OCI-LY7 (cell line): ENCODE results near the gene PARP14. TPM values are rescaled to one million over a fixed set of nuclear protein-coding genes. Genes with fewer than 3 reads are reported as not detected.
"Not testable (repeated sequence)": the region's sequence is repeated elsewhere in the genome, so short reads cannot be mapped to it uniquely, and the experiment has no call there.

Source experiments
- BruUV-seq: library from RNA; stranded (reverse); fragments of 400-500 nt; replicated peaks from 2 replicates; lab custom pipeline; 2021; lab: Mats Ljungman, UMichigan
- CTCF ChIA-PET: fragments of 300-600 bp; sonication (Branson Sonifier 250); formaldehyde crosslinking; loops from one replicate; lab custom pipeline; 2022; ENCODE audit warnings: antibody characterized with exemption; ENCODE audit not compliant: unreplicated experiment; lab: Charles Lee
- POLR2A ChIA-PET: fragments of 300-600 bp; sonication (Branson Sonifier 250); formaldehyde crosslinking; loops from one replicate; lab custom pipeline; 2022; ENCODE audit warnings: antibody characterized with exemption; lab: Charles Lee
- DNase-seq: peaks from one replicate; pipeline ENCODE4 v3.0.0-alpha.2; 2015; ENCODE audit warnings: low spot score
- H2AFZ ChIP-seq: fragments of 200-600 bp; sonication (generic), shearing (Covaris generic); 2 replicates; pipeline ENCODE4 v1.6.1; 2014; ENCODE audit warnings: mild to moderate bottlenecking, antibody characterized with exemption, low read length, moderate library complexity
- H3K27ac ChIP-seq: fragments of 200-600 bp; sonication (generic); 2 replicates; pipeline ENCODE4 v1.5.1; 2014; ENCODE audit warnings: mixed run types, low read depth, mild to moderate bottlenecking, moderate library complexity, low read length, inconsistent platforms; ENCODE audit not compliant: poor library complexity, severe bottlenecking
- H3K36me3 ChIP-seq: fragments of 200-600 bp; sonication (generic); 2 replicates; pipeline ENCODE4 v1.6.1; 2014; ENCODE audit warnings: mild to moderate bottlenecking, antibody characterized with exemption, low read length, moderate library complexity, mixed read lengths; ENCODE audit not compliant: insufficient read depth
- H3K4me1 ChIP-seq: fragments of 200-600 bp; sonication (generic); 2 replicates; pipeline ENCODE4 v1.5.1; 2014; ENCODE audit warnings: mild to moderate bottlenecking, low read length; ENCODE audit not compliant: insufficient read depth, poor library complexity, severe bottlenecking
- H3K4me2 ChIP-seq: fragments of 200-600 bp; sonication (generic); 2 replicates; pipeline ENCODE4 v1.6.1; 2014; ENCODE audit warnings: mild to moderate bottlenecking, low read length
- H3K4me3 ChIP-seq: fragments of 200-600 bp; sonication (generic); 2 replicates; pipeline ENCODE4 v1.5.1; 2014; ENCODE audit warnings: mild to moderate bottlenecking, low read depth, low read length; ENCODE audit not compliant: poor library complexity, severe bottlenecking
- H3K79me2 ChIP-seq: fragments of 200-600 bp; sonication (generic); 2 replicates; pipeline ENCODE4 v1.6.1; 2016; ENCODE audit warnings: low read depth, mild to moderate bottlenecking, low read length, moderate library complexity, mixed read lengths; ENCODE audit not compliant: insufficient read depth
- H3K9me2 ChIP-seq: fragments of 200-600 bp; sonication (generic); 2 replicates; pipeline ENCODE4 v1.6.1; 2016; ENCODE audit warnings: mild to moderate bottlenecking, low read length, mixed read lengths; ENCODE audit not compliant: insufficient read depth
- H3K9me3 ChIP-seq: fragments of 200-600 bp; sonication (generic); 2 replicates; pipeline ENCODE4 v1.6.1; 2014; ENCODE audit warnings: mild to moderate bottlenecking, mixed run types, low read length, mixed read lengths
- H4K20me1 ChIP-seq: fragments of 200-600 bp; sonication (generic); 2 replicates; pipeline ENCODE4 v1.6.1; 2014; ENCODE audit warnings: mild to moderate bottlenecking, antibody characterized with exemption, low read length, moderate library complexity, mixed read lengths; ENCODE audit not compliant: insufficient read depth
- EZH2phosphoT487 ChIP-seq: fragments of 200-600 bp; sonication (generic); IDR thresholded peaks from 2 replicates; pipeline ENCODE4 v1.6.1; 2018; ENCODE audit warnings: low read depth, borderline replicate concordance, mild to moderate bottlenecking, mixed run types, antibody characterized with exemption, low read length, moderate library complexity, mixed read lengths
- intact Hi-C: fragments of 100-400 bp; cut with micrococcal nuclease; formaldehyde crosslinking; loops from one replicate; pipeline ENCODE4 v1.10.0; 2022; ENCODE audit not compliant: unreplicated experiment
- total RNA-seq, 2 experiments: library from RNA; depleted of rRNA in 1 of 2; stranded (reverse); fragments of >200 nt in 1 of 2; shearing (Covaris generic) in 1 of 2; gene quantifications; 2 replicates each; pipeline ENCODE4 v1.2.3, GENCODE V29; 2014 to 2022
- TF ChIP-seq, protein P1 (sequence below): fragments of 200-600 bp; sonication (generic); conservative IDR thresholded peaks from 2 replicates; pipeline ENCODE4 v1.5.1; 2014; ENCODE audit warnings: mild to moderate bottlenecking, antibody characterized with exemption, low read length, moderate library complexity, mixed read lengths

Gene PARP14
- total RNA-seq, 2 experiments from 2014 or later: 5.6 to 12.4 TPM

DNA sequence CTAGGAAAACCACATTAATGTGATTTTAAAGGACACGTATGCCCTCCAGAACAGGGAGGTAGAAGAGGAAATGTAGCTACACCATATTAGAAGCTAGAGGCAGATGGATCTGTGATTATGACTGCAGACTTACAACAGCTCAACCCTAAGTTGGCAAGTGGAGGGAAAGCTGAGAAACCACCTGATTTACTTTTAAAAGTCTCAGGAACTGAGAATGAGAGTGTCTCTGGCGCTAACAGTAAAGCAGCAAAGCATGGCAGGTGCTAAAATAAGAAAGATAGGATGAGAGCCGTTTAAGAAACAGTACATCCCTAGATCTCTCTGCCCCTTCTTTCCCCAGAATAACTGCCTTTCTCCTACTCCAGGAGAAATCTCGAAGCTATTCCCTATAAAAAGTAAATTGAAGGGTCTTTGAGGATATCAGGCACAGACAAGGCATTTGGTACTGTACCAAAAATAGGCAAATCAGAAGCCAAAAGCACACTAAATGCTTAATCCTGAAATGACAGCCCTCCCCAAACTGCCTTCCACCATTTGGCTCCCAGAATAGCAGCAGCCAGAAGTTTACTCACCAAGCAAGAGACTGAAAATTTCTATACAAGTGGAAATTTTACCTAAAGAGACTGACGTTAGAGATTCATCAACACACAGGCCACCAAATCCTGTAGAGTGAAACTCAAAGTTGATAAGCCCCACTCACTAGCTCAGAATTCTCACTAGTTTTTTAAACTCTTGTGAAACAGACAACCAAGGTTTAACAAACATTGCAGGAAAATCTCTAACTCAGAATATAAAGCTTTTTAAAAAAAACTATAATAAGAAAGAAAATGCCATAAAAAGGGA is 34.3 kb upstream of the PARP14 start:
- Histone ChIP-seq H3K27ac (peak overlapping the region; percentile 26), H3K79me2 (no peaks in the 10 kb centered on the region), H3K9me2 (no peaks in the 10 kb centered on the region), H3K4me2 (peak overlapping the region; percentile 54), H4K20me1 (no peaks in the 10 kb centered on the region), H3K4me1 (peaks cover 14% of the 10 kb centered on the region), H2AFZ (peak overlapping the region; percentile 85), H3K36me3 (no peaks in the 10 kb centered on the region), H3K9me3 (no peaks in the 10 kb centered on the region), H3K4me3 (peak overlapping the region; percentile 51)
- ChIA-PET CTCF (no interaction called here), POLR2A (interaction anchor here (0.6 to 1.3 kb wide), 4 partner anchors 20 to 778 kb away, joined by 3 to 4 read pairs (median 3); no protein-coding TSS in a partner anchor)
- peak; percentile 50 for DNase-seq
- intact Hi-C loops: no loop called here
- BruUV-seq: no TSS peak
- TF ChIP-seq, protein P1, sequence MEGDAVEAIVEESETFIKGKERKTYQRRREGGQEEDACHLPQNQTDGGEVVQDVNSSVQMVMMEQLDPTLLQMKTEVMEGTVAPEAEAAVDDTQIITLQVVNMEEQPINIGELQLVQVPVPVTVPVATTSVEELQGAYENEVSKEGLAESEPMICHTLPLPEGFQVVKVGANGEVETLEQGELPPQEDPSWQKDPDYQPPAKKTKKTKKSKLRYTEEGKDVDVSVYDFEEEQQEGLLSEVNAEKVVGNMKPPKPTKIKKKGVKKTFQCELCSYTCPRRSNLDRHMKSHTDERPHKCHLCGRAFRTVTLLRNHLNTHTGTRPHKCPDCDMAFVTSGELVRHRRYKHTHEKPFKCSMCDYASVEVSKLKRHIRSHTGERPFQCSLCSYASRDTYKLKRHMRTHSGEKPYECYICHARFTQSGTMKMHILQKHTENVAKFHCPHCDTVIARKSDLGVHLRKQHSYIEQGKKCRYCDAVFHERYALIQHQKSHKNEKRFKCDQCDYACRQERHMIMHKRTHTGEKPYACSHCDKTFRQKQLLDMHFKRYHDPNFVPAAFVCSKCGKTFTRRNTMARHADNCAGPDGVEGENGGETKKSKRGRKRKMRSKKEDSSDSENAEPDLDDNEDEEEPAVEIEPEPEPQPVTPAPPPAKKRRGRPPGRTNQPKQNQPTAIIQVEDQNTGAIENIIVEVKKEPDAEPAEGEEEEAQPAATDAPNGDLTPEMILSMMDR: no peak
- no peak for TF ChIP-seq EZH2phosphoT487

DNA sequence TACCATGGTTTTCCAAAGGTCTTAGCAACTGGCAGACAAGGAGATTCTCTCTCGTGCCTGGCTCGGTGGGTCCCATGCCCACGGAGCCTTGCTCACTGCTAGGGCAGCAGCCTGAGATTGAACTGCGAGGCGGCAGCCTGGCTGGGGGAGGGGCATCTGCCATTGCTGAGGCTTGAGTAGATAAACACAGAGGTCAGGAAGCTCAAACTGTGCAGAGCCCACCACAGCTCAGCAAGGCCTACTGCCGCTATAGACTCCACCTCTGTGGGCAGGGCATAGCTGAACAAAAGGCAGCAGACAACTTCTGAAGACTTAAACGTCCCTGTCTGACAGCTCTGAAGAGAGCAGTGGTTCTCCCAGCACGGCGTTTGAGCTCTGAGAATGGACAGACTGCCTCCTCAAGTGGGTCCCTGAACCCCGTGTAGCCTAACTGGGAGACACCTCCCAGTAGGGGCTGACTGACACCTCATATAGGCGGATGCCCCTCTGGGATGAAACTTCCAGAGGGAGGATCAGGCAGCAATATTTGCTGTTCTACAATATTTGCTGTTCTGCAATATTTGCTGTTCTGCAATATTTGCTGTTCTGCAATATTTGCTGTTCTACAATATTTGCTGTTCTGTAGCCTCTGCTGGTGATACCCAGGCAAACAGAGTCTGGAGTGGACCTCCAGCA is 29.3 kb upstream of the PARP14 start:
- BruUV-seq, CTCF ChIA-PET, H3K4me3 ChIP-seq, DNase-seq, H3K4me1 ChIP-seq, H2AFZ ChIP-seq, H3K4me2 ChIP-seq, H4K20me1 ChIP-seq, H3K79me2 ChIP-seq, POLR2A ChIA-PET, H3K9me2 ChIP-seq, H3K9me3 ChIP-seq, intact Hi-C loops, H3K27ac ChIP-seq, H3K36me3 ChIP-seq: not testable (repeated sequence)

DNA sequence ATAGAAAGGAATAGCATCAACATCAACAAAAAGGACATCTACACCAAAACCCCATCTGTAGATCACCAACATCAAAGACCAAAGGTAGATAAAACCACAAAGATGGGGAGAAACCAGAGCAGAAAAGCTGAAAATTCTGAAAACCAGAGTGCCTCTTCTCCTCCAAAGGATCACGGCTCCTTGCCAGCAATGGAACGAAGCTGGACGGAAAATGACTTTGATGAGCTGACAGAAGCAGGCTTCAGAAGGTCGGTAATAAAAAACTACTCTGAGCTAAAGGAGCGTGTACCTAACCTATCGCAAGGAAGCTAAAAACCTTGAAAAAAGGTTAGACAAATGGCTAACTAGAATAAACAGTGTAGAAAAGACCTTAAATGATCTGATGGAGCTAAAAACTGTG is 28.7 kb upstream of the PARP14 start:
- H3K4me2 ChIP-seq, H4K20me1 ChIP-seq, H2AFZ ChIP-seq, intact Hi-C loops, H3K9me3 ChIP-seq, H3K4me3 ChIP-seq, POLR2A ChIA-PET, H3K4me1 ChIP-seq, CTCF ChIA-PET, H3K36me3 ChIP-seq, DNase-seq, H3K9me2 ChIP-seq, BruUV-seq, H3K79me2 ChIP-seq, H3K27ac ChIP-seq: not testable (repeated sequence)

DNA sequence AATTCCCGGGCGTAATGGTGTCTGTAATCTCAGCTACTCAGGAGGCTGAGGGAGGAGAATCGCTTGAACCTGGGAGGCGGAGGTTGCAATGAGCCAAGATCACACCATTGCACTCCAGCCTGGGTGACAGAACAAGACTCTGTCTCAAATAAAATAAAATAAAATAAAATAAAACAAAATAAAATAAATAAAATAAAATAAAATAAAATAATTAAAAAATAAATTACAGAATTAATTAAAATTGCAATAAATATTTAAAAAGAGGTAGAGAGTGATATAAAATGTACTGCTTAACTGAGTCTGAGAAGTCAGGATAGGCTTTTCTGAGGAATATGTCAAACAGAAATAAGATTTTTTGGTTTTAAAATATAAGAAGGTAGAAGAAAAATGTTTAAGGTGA is 22.3 kb upstream of the PARP14 start:
- H3K4me3 ChIP-seq, H4K20me1 ChIP-seq, H3K27ac ChIP-seq, H3K4me1 ChIP-seq, H3K36me3 ChIP-seq, H2AFZ ChIP-seq, H3K9me3 ChIP-seq, intact Hi-C loops, BruUV-seq, POLR2A ChIA-PET, CTCF ChIA-PET, DNase-seq, H3K79me2 ChIP-seq, H3K4me2 ChIP-seq, H3K9me2 ChIP-seq: not testable (repeated sequence)
